HEK293T (cell line): ENCODE measurements around the gene RAMACL.

Experiments
- ARNT ChIP-seq: fragments of 450-650 bp; IDR thresholded peaks from 2 replicates; pipeline ENCODE4 v1.6.1; 2017; ENCODE audit warnings: mild to moderate bottlenecking
- BHLHE40 ChIP-seq: fragments of 450-650 bp; IDR thresholded peaks from 2 replicates; pipeline ENCODE4 v1.6.1; 2016; ENCODE audit warnings: mild to moderate bottlenecking, moderate library complexity, borderline replicate concordance
- ELF4 ChIP-seq: fragments of 450-650 bp; IDR thresholded peaks from 2 replicates; pipeline ENCODE4 v1.6.1; 2017; ENCODE audit warnings: antibody characterized with exemption
- FOXM1 ChIP-seq: fragments of 450-650 bp; IDR thresholded peaks from 2 replicates; pipeline ENCODE4 v1.6.1; 2017; ENCODE audit warnings: mild to moderate bottlenecking, borderline replicate concordance
- NFRKB ChIP-seq: fragments of 450-650 bp; IDR thresholded peaks from 2 replicates; pipeline ENCODE4 v1.6.1; 2016; ENCODE audit warnings: mild to moderate bottlenecking, moderate library complexity
- PKNOX1 ChIP-seq: fragments of 450-650 bp; IDR thresholded peaks from 2 replicates; pipeline ENCODE4 v1.6.1; 2016
- SP1 ChIP-seq: fragments of 450-650 bp; IDR thresholded peaks from 2 replicates; pipeline ENCODE4 v1.6.1; 2017
- SUZ12 ChIP-seq: fragments of 450-650 bp; IDR thresholded peaks from 2 replicates; pipeline ENCODE4 v1.6.1; 2016; ENCODE audit warnings: mild to moderate bottlenecking
- TARDBP ChIP-seq: fragments of 450-650 bp; IDR thresholded peaks from 2 replicates; pipeline ENCODE4 v1.6.1; 2016

GRCh38 chr6:166545156-166546034 lies 41.1 kb downstream of the RAMACL start:
- TF ChIP-seq PKNOX1 = no peak
- TF ChIP-seq SP1 = no peak
- no peak for TF ChIP-seq NFRKB
- no peak for TF ChIP-seq FOXM1
- no peak for TF ChIP-seq BHLHE40
- TF ChIP-seq SUZ12 = no peak
- TF ChIP-seq TARDBP = no peak
- no peak for TF ChIP-seq ARNT
- no peak for TF ChIP-seq ELF4
